ENCODE data around the gene TOGARAM2.

Gene TOGARAM2

DNA sequence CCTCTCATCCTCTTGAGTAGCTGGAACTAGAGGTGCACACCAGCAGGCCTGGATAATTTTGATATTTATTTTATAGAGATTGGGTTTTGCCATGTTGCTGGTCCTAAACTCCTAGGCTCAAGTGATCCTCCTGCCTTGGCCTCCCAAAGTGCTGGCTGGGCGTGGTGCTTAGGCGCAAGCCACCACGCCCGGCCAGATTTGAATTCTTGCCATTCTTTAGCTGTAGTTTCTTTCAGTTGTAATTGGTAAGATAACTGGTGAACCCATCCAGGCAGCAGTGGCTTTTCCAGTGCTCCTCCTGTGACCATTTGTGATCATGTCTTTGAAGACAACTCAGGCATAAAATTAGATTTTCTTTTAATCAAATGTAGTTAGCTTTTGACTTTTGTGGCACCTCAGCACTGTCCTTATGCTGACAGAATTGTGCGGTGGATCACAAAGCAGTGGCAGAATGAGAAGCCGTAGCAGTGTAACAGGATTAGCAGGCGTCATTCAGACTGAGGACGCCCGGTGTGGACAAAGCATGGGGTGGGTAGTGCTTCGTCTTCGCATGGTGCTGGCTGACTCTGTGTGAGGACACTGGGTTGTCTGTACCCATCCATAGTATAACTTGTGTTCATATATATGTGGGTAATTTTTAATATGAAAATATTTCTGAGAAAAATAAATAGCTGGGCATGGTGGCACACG lies 30.0 kb upstream of the TOGARAM2 start:
- TF ChIP-seq, protein P1, sequence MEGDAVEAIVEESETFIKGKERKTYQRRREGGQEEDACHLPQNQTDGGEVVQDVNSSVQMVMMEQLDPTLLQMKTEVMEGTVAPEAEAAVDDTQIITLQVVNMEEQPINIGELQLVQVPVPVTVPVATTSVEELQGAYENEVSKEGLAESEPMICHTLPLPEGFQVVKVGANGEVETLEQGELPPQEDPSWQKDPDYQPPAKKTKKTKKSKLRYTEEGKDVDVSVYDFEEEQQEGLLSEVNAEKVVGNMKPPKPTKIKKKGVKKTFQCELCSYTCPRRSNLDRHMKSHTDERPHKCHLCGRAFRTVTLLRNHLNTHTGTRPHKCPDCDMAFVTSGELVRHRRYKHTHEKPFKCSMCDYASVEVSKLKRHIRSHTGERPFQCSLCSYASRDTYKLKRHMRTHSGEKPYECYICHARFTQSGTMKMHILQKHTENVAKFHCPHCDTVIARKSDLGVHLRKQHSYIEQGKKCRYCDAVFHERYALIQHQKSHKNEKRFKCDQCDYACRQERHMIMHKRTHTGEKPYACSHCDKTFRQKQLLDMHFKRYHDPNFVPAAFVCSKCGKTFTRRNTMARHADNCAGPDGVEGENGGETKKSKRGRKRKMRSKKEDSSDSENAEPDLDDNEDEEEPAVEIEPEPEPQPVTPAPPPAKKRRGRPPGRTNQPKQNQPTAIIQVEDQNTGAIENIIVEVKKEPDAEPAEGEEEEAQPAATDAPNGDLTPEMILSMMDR (IDR thresholded peaks at IDR 0.05; ENCODE audit: borderline replicate concordance, insufficient read depth, low read depth, low read length): no peak
- H3K4me3 ChIP-seq (ENCODE audit: low read depth, low read length): no peak overlapping the region

DNA sequence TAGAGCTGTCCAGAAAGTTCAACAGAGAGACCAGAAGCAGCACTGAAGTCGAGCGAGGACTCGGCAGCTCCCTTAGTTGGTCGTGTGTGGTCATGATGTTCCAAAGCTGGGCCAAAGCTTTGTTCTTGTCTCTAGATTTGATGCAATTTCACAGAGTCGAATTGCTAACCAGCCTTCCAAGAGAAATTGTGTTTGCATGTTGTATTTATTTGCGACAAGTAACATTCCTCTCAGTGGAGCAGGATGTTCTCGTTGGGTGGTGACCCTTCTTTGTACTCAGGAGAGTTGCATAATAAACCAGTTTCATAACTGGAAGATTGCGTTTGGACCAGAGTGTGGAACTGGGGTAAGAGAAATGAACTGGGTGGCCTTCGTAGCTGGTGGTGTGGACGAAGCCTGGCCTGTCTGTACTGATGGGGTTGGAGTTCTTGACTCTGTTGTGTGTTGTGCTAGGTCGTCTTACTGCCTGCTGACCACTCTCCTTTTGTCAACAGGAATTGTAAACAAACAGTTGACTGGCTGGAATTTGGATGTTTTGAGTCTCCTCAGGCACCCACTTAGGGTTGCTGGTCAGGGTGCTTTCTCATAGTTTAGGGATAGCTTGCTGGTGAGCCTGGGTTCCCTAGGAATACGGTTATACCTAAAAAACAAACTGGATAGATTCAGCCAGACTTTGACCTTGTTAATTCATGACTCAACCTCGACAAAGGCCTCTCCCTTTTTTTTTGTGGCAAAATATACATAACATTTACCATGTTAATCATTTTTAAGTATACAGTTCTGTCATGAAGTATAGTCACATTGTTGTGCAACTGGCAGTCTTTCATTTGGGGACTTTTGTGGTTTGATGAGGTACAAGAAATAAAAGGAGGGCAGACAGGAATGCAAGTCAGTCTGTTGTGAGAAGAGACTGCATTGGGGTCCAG lies 28.9 kb upstream of the TOGARAM2 start:
- TF ChIP-seq, protein P1 (IDR thresholded peaks at IDR 0.05; ENCODE audit: borderline replicate concordance, insufficient read depth, low read depth, low read length): no peak
- H3K4me3 ChIP-seq (ENCODE audit: low read depth, low read length): no peak overlapping the region

DNA sequence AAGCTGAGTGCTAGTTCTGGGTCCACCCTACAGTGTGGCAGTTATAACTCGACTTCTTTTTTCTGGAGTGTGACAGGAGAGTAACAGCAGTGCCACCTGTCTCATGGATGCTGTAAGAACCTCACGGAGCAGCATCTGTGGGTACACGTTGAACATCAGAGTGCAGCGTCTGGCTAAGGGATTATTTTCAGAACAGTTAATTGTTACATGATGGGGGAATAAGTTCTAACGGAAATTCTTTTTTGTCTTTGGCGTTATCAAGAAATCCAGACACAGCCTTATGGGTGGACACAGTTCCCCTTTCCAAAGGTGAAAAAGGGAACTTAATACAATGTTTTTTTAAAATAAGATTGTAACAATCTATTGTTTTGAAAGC lies 28.3 kb upstream of the TOGARAM2 start:
- TF ChIP-seq, protein P1 (IDR thresholded peaks at IDR 0.05; ENCODE audit: borderline replicate concordance, insufficient read depth, low read depth, low read length): no peak

DNA sequence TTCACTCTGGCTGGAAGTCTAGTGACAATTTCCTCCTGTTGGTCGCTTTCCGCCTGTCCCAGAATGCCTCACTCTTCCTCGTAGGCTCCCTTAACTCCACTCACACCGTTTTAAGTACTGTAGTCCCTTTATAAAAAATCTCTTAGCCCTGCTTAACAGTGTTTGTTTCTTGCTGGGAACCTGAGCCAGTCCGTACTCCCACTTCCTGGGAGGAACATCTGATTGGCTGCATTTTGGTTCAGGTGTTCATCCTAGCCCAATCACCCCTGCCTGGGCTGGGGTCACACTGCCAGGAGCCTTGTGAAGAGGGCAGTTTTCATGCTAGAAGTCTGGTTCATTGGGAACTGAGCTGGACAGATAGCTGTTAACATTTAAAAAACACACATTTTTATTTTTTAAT lies 25.6 kb upstream of the TOGARAM2 start:
- H3K4me3 ChIP-seq (ENCODE audit: low read depth, low read length): no peak overlapping the region
- TF ChIP-seq, protein P1 (IDR thresholded peaks at IDR 0.05; ENCODE audit: borderline replicate concordance, insufficient read depth, low read depth, low read length): no peak

More for the DNA sequence above, 28.3 kb upstream of the TOGARAM2 start:
- no peak overlapping the region for H3K4me3 ChIP-seq (ENCODE audit: low read depth, low read length)

DNA sequence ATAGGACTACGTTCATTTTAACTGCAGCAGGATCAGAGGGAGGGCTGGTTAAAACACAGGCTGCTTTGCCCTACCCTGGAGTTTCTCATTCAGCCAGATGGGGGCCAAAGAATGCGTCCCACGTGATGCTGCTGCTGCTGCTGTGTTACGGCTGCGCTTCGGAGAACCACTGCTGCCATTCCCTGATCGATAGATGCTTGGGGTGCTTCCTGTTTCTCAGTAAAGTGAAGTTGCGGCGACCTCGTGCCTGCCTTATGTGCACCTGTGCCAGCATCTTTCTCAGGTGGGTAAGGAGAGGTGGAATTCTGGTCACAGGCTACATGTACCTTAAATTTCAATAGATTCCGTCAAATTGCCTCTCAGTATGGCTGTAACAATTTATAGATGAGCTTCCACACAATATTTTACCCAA lies 24.7 kb upstream of the TOGARAM2 start:
- TF ChIP-seq, protein P1 (IDR thresholded peaks at IDR 0.05; ENCODE audit: borderline replicate concordance, insufficient read depth, low read depth, low read length): peak; percentile 60
- H3K4me3 ChIP-seq (ENCODE audit: low read depth, low read length): no peak overlapping the region

DNA sequence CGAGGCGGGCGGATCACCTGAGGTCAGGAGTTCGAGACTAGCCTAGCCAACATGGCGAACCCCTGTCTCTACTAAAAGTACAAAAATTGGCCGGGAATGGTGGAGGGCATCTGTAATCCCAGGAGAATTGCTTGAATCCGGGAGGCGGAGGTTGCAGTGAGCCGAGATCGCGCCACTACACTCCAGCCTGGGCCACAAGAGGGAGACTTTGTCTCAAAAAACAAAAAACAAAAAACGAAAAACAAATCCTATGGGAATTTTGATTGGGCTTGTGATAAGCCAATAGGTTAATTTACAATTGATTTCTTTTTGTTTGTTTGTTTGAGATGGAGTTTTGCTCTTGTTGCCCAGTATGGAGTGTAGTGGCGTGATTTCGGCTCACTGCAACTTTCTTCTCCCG lies 24.2 kb upstream of the TOGARAM2 start:
- no peak overlapping the region for H3K4me3 ChIP-seq (ENCODE audit: low read depth, low read length)
- TF ChIP-seq, protein P1 (IDR thresholded peaks at IDR 0.05; ENCODE audit: borderline replicate concordance, insufficient read depth, low read depth, low read length): peak; percentile 52; the same call in 1 of the 2 replicates

All from GM12875 (cell line).